ENCODE measurements around the gene AIP.

Gene AIP

GRCh38 chr11:67517784-67518552 lies 35.1 kb downstream of the AIP start:
- TF ChIP-seq CTCF (IDR thresholded peaks at IDR 0.05; ENCODE audit: control extremely low read depth, extremely low read depth, low read depth, missing control alignments) = no peak
- POLR2A ChIA-PET = no interaction called here
- no peak for DNase-seq (ENCODE audit: extremely low spot score)
- CTCF ChIA-PET = interaction anchor here (1.0 to 1.2 kb wide), 2 partner anchors 12 to 24 kb away, joined by 3 to 4 read pairs; no protein-coding TSS in a partner anchor

- TF ChIP-seq CTCF (IDR thresholded peaks at IDR 0.05; ENCODE audit: control extremely low read depth, extremely low read depth, low read depth, missing control alignments) = no peak
- ChIA-PET POLR2A (no interaction called here), CTCF (no interaction called here)
- no peak for DNase-seq (ENCODE audit: extremely low spot score)
Observed at GRCh38 chr11:67519726-67520125, 36.9 kb downstream of the AIP start.

- no peak for TF ChIP-seq CTCF (IDR thresholded peaks at IDR 0.05; ENCODE audit: control extremely low read depth, extremely low read depth, low read depth, missing control alignments)
- ChIA-PET POLR2A (interaction anchor here (0.6 kb wide), 1 partner anchor 130 kb away, joined by 4 read pairs; the partner anchor contains the start of gene ACY3), CTCF (interaction anchor here (1.0 to 1.3 kb wide), 2 partner anchors 9 to 16 kb away, joined by 3 read pairs; partner anchors contain the start of gene PITPNM1)
- DNase-seq (ENCODE audit: extremely low spot score) = no peak
Observed at GRCh38 chr11:67520856-67521824, 38.3 kb downstream of the AIP start.

GRCh38 chr11:67521924-67522323 lies 39.1 kb downstream of the AIP start:
- TF ChIP-seq CTCF (IDR thresholded peaks at IDR 0.05; ENCODE audit: control extremely low read depth, extremely low read depth, low read depth, missing control alignments) = no peak
- DNase-seq (ENCODE audit: extremely low spot score) = no peak
- ChIA-PET POLR2A (interaction anchor here (0.6 kb wide), 1 partner anchor 129 kb away, joined by 4 read pairs; the partner anchor contains the start of gene ACY3), CTCF (interaction anchor here (1.3 kb wide), 1 partner anchor 10 kb away, joined by 3 read pairs; no protein-coding TSS in a partner anchor)

GRCh38 chr11:67522338-67522737 lies 39.5 kb downstream of the AIP start:
- ChIA-PET CTCF (no interaction called here), POLR2A (interaction anchor here (0.6 kb wide), 1 partner anchor 128 kb away, joined by 4 read pairs; the partner anchor contains the start of gene ACY3)
- TF ChIP-seq CTCF (IDR thresholded peaks at IDR 0.05; ENCODE audit: control extremely low read depth, extremely low read depth, low read depth, missing control alignments) = no peak
- no peak for DNase-seq (ENCODE audit: extremely low spot score)

GRCh38 chr11:67522844-67523555 lies 40.2 kb downstream of the AIP start, which contains the start of gene CABP2:
TSS of gene CABP2 (minus strand) at chr11:67523446. CDS start at chr11:67523326, 120 bp downstream.
- CTCF ChIA-PET = no interaction called here
- DNase-seq (ENCODE audit: extremely low spot score) = no peak
- POLR2A ChIA-PET = no interaction called here
- TF ChIP-seq CTCF (IDR thresholded peaks at IDR 0.05; ENCODE audit: control extremely low read depth, extremely low read depth, low read depth, missing control alignments) = no peak

All from GM10248 (cell line).